Natural killer cell (primary cell): ENCODE data around the gene MGMT. TPM values are rescaled to one million over a fixed set of nuclear protein-coding genes. Genes with fewer than 3 reads are reported as not detected.

Source experiments
- ATAC-seq, 3 donors: fragments of 150-1000 bp in 2 of 3; fragments of 200-7000 bp in 1 of 3; cut with Tn5 transposase; 1 replicate in 1 of 3; 2 replicates in 2 of 3; pipeline ENCODE4 v1.10.0; 2021; ENCODE audit warnings: mild to moderate bottlenecking in 2 of 3, moderate library complexity in 2 of 3
- DNase-seq, 2 donors: peaks; one replicate each; pipeline versions ENCODE4 v3.0.0 to v3.0.0-alpha.2; 2013 to 2021; ENCODE audit warnings: mixed read lengths in 1 of 2
- H3K27ac ChIP-seq: one replicate; pipeline ENCODE4 v1.5.1; 2013; ENCODE audit warnings: mild to moderate bottlenecking, low read length
- H3K27me3 ChIP-seq: one replicate; pipeline ENCODE4 v1.6.1; 2013; ENCODE audit warnings: low read length; ENCODE audit not compliant: control insufficient read depth, insufficient read depth
- H3K36me3 ChIP-seq: one replicate; pipeline ENCODE4 v1.6.1; 2013; ENCODE audit warnings: low read length; ENCODE audit not compliant: control insufficient read depth, insufficient read depth
- H3K4me1 ChIP-seq: one replicate; pipeline ENCODE4 v1.6.1; 2013; ENCODE audit warnings: low read length; ENCODE audit not compliant: control insufficient read depth, insufficient read depth
- H3K4me3 ChIP-seq: one replicate; pipeline ENCODE4 v1.5.1; 2013; ENCODE audit warnings: low read length
- H3K9me3 ChIP-seq: one replicate; pipeline ENCODE4 v1.6.1; 2013; ENCODE audit warnings: low read length; ENCODE audit not compliant: control insufficient read depth, insufficient read depth
- H3K27ac Mint-ChIP-seq, 2 donors: one replicate each; pipeline ENCODE4 v1.8.0; 2022; ENCODE audit warnings: mild to moderate bottlenecking in 2 of 2, mixed read lengths in 2 of 2, moderate library complexity in 1 of 2
- H3K27me3 Mint-ChIP-seq, 2 donors: one replicate each; pipeline ENCODE4 v1.8.0; 2022; ENCODE audit warnings: low read depth in 2 of 2, mixed read lengths in 2 of 2
- H3K36me3 Mint-ChIP-seq: one replicate; pipeline ENCODE4 v1.8.0; 2022; ENCODE audit warnings: mixed read lengths
- H3K4me1 Mint-ChIP-seq, 2 donors: one replicate each; pipeline ENCODE4 v1.8.0; 2022; ENCODE audit warnings: mixed read lengths in 2 of 2
- H3K4me3 Mint-ChIP-seq: one replicate; pipeline ENCODE4 v1.8.0; 2022; ENCODE audit warnings: mild to moderate bottlenecking, moderate library complexity, mixed read lengths
- H3K9me3 Mint-ChIP-seq, 2 donors: one replicate each; pipeline ENCODE4 v1.8.0; 2022; ENCODE audit warnings: mixed read lengths in 2 of 2
- CTCF ChIP-seq: fragments of 200-600 bp; IDR thresholded peaks from one replicate; pipeline ENCODE4 v1.8.0; 2022; ENCODE audit warnings: antibody characterized with exemption
- WGBS: methylation state at CpG from one replicate; pipeline ENCODE4 v1.1.7; 2013; ENCODE audit warnings: missing lambda C conversion rate; ENCODE audit not compliant: insufficient coverage; 5-methylcytosine and 5-hydroxymethylcytosine counted together
- intact Hi-C: fragments of 100-400 bp; cut with micrococcal nuclease; formaldehyde crosslinking; loops from one replicate; pipeline ENCODE4 v1.14.2; 2022
- total RNA-seq, 4 donors: library from RNA; stranded (reverse); fragments of 120-200 nt in 1 of 4; gene quantifications; one replicate each; pipeline versions ENCODE4 v1.2.3 to v1.2.4, GENCODE V29; 2013 to 2022

The MGMT gene
- total RNA-seq, 3 donors from 2014 or later (not counting 1 experiment from before 2014, with no cell fraction given) = 16.5 to 19.7 (median 18.8) TPM

- intact Hi-C loops = no loop called here
- H3K4me1 ChIP-seq = peaks cover 24% of the 10 kb centered on the region
- no peak overlapping the region for H3K27ac ChIP-seq
- H3K36me3 ChIP-seq = no peaks in the 10 kb centered on the region
- ATAC-seq = no peak
- Mint-ChIP-seq H3K4me1 (peaks cover 27 to 36% of the 10 kb centered on the region in 2 donors), H3K4me3 (peak overlapping the region; percentile 13), H3K36me3 (no peaks in the 10 kb centered on the region), H3K9me3 (no peaks in the 10 kb centered on the region), H3K27ac (peak overlapping the region; percentile 77 to 81), H3K27me3 (no peaks in the 10 kb centered on the region)
- no peak for TF ChIP-seq CTCF
- no peaks in the 10 kb centered on the region for H3K27me3 ChIP-seq
- 74% methylated on average over 6 of the region's 6 CpGs for WGBS
- H3K9me3 ChIP-seq = no peaks in the 10 kb centered on the region
- no peak for DNase-seq
- H3K4me3 ChIP-seq = no peak overlapping the region
These were observed 51.8 kb downstream of the MGMT start for GRCh38 chr10:129518793-129519192.

GRCh38 chr10:129520440-129521080 is 53.5 kb downstream of the MGMT start:
- WGBS = 95% methylated on average over 26 of the region's 26 CpGs
- DNase-seq (no peak), ATAC-seq (no peak)
- Mint-ChIP-seq H3K4me1 (peaks cover 20 to 24% of the 10 kb centered on the region in 2 donors), H3K27ac (no peak overlapping the region), H3K9me3 (no peaks in the 10 kb centered on the region), H3K27me3 (no peaks in the 10 kb centered on the region), H3K36me3 (no peaks in the 10 kb centered on the region), H3K4me3 (no peak overlapping the region)
- Histone ChIP-seq H3K36me3 (no peaks in the 10 kb centered on the region), H3K27ac (no peak overlapping the region), H3K4me1 (peaks cover 15% of the 10 kb centered on the region), H3K4me3 (no peak overlapping the region), H3K9me3 (no peaks in the 10 kb centered on the region), H3K27me3 (no peaks in the 10 kb centered on the region)
- intact Hi-C loops = no loop called here
- no peak for TF ChIP-seq CTCF

- Mint-ChIP-seq H3K9me3 (no peaks in the 10 kb centered on the region), H3K27ac (no peak overlapping the region), H3K4me3 (no peak overlapping the region), H3K27me3 (no peaks in the 10 kb centered on the region), H3K36me3 (no peaks in the 10 kb centered on the region), H3K4me1 (peaks cover 15 to 18% of the 10 kb centered on the region in 2 donors)
- peaks cover 15% of the 10 kb centered on the region for H3K4me1 ChIP-seq
- intact Hi-C loops = no loop called here
- H3K9me3 ChIP-seq = no peaks in the 10 kb centered on the region
- H3K27me3 ChIP-seq = no peaks in the 10 kb centered on the region
- H3K36me3 ChIP-seq = no peaks in the 10 kb centered on the region
- H3K4me3 ChIP-seq = no peak overlapping the region
- no peak for ATAC-seq
- WGBS = 89% methylated on average over 22 of the region's 22 CpGs
- H3K27ac ChIP-seq = no peak overlapping the region
- TF ChIP-seq CTCF = no peak
- no peak for DNase-seq
These were observed 54.4 kb downstream of the MGMT start for GRCh38 chr10:129521161-129522025.
